ENCODE measurements around the gene DIDO1. TPM values are rescaled to one million over a fixed set of nuclear protein-coding genes. Genes with fewer than 3 reads are reported as not detected.

The DIDO1 gene
- total RNA-seq, 1 donor from 2014 or later: 33.2 TPM

- DNase-seq (ENCODE audit: low read depth, low spot score): no peak
Measured at GRCh38 chr20:62835931-62836861, 90.1 kb downstream of the DIDO1 start.

GRCh38 chr20:62834967-62835730 lies 91.2 kb downstream of the DIDO1 start:
- no peak for DNase-seq (ENCODE audit: low read depth, low spot score)

- no peak for DNase-seq (ENCODE audit: low read depth, low spot score)
Measured at GRCh38 chr20:62832951-62833391, 93.3 kb downstream of the DIDO1 start.

GRCh38 chr20:62832212-62832922 lies 93.9 kb downstream of the DIDO1 start:
- no peak for DNase-seq (ENCODE audit: low read depth, low spot score)

GRCh38 chr20:62831854-62832211 lies 94.5 kb downstream of the DIDO1 start:
- DNase-seq (ENCODE audit: low read depth, low spot score): no peak

GRCh38 chr20:62831361-62831788 lies 94.9 kb downstream of the DIDO1 start:
- DNase-seq (ENCODE audit: low read depth, low spot score): no peak

GRCh38 chr20:62830821-62831220 lies 95.5 kb downstream of the DIDO1 start:
- DNase-seq (ENCODE audit: low read depth, low spot score): no peak

GRCh38 chr20:62830251-62830650 lies 96.1 kb downstream of the DIDO1 start:
- no peak for DNase-seq (ENCODE audit: low read depth, low spot score)

GRCh38 chr20:62829231-62830230 lies 96.8 kb downstream of the DIDO1 start:
- no peak for DNase-seq (ENCODE audit: low read depth, low spot score)

GRCh38 chr20:62828511-62829230 lies 97.6 kb downstream of the DIDO1 start:
- DNase-seq (ENCODE audit: low read depth, low spot score): no peak

GRCh38 chr20:62828051-62828450 lies 98.3 kb downstream of the DIDO1 start:
- no peak for DNase-seq (ENCODE audit: low read depth, low spot score)

Other genes starting within 250 kb of the DIDO1 start
- 1.8 and 2.2 TPM in 2 replicates for gene NTSR1, start 217.7 kb downstream of the DIDO1 start, total RNA-seq
- gene MRGBP, start 130.0 kb downstream of the DIDO1 start, total RNA-seq: 28.9 and 29.8 TPM in 2 replicates
- gene OGFR, start 121.7 kb downstream of the DIDO1 start, total RNA-seq: 39.5 and 40.9 TPM in 2 replicates
- gene COL9A3, start 109.5 kb downstream of the DIDO1 start, total RNA-seq: 0.04 and 0.20 TPM in 2 replicates
- 10.6 and 15.6 TPM in 2 replicates for gene TCFL5, start 64.7 kb downstream of the DIDO1 start, total RNA-seq
- gene GID8, start 11.6 kb upstream of the DIDO1 start, total RNA-seq: 43.8 and 52.9 TPM in 2 replicates
- 9.4 and 15.4 TPM in 2 replicates for gene SLC17A9, start 26.2 kb upstream of the DIDO1 start, total RNA-seq
- not detected in 2 replicates for gene BHLHE23, start 80.5 kb upstream of the DIDO1 start, total RNA-seq

Measured in pulmonary artery endothelial cell (primary cell).